Frontal cortex (tissue), 4 donors: ENCODE results near the gene ERG28. TPM values are rescaled to one million over a fixed set of nuclear protein-coding genes. Genes with fewer than 3 reads are reported as not detected.
"Not testable (repeated sequence)": the region's sequence is repeated elsewhere in the genome, so short reads cannot be mapped to it uniquely, and the experiment has no call there.

ENCODE experiments used
- DNase-seq, 2 donors: peaks; one replicate each; pipeline ENCODE4 v3.0.0; 2012; ENCODE audit warnings: low spot score in 2 of 2
- FAIRE-seq: peaks from 2 replicates; lab custom pipeline; 2012; peaks lifted over from hg19 to GRCh38; lab: Jason Lieb, UNC
- total RNA-seq: library from RNA; depleted of rRNA; stranded (reverse); fragments of >200 nt; gene quantifications from one replicate; pipeline ENCODE4 v1.2.3, GENCODE V29; 2014
- donor health status: control.
- donor health status: control.
- donor health status: control.

ERG28 gene
- total RNA-seq, 1 donor from 2014 or later, result 7.7 TPM

DNA sequence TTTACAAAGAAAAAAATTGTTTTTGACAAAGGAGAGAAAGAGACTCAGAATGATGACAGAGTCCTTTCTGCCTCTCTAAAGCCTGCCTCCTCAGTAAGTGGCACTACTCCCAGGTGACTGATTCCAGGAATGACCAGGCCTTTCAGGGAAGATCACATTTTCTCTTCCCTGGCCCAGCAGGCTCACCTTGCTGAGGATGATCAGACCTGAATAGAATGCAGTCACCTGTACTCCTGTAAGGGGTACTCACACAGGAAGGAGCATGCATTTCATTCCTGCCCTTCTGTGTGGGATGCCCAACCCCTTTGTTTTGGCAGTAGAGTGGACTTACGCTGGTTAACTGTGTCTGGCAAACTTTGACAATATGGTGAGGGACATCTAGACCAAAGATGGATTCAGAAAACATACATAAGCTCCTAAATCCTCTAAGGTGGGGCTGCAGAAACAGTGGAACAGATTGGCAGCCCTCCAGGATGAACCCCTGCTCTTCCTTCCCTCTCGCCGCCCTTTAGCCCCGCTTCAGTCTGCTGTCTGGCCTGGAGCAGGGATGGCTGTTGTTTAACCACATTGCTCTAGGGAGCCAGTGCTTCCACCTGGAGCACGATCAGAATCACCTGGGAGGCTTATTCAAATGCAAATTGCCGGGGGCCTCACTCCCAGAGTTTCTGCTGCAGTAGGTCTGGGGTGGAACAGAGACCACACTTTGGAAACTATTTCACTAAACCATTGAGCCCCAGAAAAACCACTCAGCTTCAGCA, 29.8 kb downstream of the ERG28 start:
- no peak for FAIRE-seq
- DNase-seq, result no peak

DNA sequence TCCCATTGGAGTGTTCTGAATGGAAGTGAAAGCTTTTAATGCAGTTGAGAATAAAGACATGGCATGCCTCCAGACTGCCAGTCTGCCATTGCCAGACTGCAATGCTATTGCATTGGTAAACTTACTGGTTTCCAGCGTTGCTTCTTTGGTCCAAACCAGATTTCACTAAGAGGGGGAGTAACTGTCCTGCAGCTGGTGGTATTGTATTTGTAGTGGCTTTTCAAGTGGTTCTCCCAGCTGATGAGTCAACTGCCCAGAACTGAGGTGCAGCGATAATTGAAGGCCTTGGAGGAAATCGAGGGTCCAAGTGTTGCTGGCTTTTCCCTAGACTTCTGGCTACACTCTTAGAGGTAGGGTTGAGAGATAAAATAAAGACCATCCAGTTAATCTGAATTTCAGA, 31.9 kb downstream of the ERG28 start:
- DNase-seq, result no peak
- FAIRE-seq, result no peak

DNA sequence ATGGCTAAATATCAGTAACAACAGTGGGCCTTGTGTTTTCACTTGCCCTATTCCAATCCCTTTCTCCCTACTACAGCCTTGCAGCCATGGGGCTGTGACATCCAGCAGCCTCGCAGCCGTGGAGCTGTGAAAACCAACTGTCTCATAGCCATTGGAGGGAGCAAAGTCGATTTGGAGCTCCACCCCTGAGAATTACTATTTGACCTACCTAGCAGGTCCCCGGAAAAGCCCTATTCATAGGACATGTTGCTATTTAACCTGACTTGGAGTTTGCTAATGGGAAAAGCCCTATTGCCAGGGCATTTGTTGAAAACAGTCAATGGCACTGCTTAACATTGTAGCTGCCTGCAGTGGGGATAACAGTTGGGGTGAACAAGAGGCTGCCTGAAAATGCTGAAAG, 33.3 kb downstream of the ERG28 start:
- FAIRE-seq (no peak), DNase-seq (no peak)

DNA sequence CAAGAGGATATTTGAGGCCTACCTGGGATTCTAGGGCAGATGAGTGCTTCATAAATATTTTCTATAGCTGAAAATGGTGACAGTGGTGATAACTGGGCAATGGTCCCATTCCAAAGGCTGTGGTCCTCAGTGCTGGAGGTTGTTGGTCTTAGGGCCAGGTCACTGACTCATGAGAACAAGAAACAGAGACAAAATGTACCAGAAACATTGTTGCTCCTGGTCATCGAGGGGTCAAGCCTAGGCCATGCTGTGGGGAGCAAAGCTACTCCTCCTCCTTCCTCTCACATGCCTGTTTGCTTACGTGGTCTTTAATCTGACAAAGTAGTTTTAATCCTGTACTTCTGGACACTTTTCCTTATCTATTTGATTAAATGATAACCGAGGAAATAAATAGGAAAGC, 33.8 kb downstream of the ERG28 start:
- DNase-seq, result no peak
- no peak for FAIRE-seq

DNA sequence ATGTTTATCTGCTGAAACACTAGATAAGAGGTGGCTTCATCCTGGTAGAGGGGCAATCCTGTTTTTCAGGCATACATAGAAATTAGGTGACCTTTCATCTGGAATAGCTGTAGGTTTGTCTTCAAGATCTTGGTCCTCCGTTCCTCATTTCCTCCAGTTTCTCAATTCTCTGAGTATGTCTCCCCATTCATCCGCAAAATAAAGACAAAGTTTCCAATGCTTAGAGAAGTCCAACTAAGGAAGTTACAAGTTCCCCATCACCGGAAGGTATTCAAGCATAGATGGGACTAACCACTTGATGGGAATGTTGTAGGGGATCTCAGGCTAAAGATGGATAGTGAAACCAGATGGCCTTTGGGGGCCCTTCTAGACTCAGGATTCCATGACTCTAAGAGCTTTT, 34.3 kb downstream of the ERG28 start:
- no peak for FAIRE-seq

DNA sequence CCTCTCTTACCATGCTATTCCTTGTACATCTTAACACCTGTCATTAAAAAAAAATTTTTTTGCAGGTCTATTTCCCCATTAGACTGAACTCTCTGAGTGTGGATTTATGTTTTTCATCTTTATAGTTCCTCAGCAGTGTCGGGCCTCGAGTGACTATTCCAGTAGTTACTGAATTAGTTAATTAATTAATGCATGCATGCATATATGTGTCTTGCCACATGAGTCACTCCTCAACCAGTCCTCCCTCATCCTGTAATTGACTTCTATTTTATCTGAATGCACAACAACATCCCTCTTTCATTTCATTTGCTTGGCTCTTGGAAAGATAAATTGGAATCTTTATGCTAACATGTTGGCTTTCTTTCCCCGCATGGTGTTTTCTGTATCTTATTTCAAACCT, 35.6 kb downstream of the ERG28 start:
- DNase-seq (no peak), FAIRE-seq (no peak)

More for the DNA sequence above, 34.3 kb downstream of the ERG28 start:
- no peak for DNase-seq

DNA sequence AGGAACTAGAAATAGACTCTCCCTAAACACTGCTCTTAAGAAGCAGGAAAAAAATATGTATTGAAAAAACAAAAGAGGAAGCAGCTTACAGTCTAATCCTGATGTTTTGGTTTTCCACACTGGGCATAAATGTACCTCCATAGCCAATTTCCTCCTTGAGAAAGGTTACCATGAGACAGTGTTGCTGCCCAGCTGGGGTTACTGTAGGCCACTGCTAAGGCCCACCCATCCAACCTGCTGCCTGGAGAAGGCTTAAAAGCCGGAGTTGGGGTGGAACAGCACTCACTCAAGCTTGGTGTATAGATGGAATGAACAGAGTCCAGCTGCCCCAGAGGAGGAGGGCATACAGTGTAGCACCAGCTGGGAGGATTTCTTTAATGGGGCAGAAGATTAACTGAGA, 41.1 kb downstream of the ERG28 start:
- FAIRE-seq, result no peak
- no peak for DNase-seq

DNA sequence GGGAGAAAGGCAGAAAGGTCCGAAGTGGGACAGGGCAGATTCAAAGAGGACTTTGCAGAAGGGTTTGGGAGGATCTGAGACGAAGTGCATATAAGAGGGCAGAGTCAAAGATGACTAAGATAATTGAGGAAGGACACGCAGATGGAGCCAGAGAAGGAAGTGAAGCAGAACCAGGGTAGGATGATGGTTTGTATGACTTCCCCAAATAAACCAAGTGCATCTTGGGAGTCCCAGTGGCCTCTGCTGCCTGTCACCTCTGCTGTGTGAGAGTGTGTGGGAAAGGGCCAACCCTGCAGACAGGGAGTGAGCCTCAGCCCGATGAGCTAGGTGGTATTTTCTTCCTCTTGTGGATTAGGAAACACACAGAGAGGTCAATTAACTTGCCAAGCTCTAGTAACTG, 45.5 kb downstream of the ERG28 start:
- DNase-seq (no peak), FAIRE-seq (no peak)

DNA sequence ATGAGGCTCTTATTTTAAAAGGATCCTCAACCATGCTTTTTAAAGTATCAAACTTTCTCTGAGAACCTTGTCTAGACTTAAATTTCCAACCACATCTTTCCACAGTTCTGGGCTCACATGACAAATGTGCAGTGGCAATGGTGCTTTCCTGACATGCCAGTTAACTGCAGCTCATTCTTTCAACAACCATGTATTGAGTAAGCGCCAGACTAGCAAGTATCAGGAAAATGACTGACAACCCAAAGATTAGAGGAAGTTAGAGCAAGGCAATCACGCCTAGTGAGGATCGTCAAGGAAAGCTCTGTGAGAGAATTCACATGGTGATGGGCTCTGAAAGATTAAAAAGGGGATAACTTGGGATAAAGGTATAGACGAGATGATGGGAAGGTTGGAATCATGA, 46.5 kb downstream of the ERG28 start:
- DNase-seq, result no peak
- FAIRE-seq, result no peak

DNA sequence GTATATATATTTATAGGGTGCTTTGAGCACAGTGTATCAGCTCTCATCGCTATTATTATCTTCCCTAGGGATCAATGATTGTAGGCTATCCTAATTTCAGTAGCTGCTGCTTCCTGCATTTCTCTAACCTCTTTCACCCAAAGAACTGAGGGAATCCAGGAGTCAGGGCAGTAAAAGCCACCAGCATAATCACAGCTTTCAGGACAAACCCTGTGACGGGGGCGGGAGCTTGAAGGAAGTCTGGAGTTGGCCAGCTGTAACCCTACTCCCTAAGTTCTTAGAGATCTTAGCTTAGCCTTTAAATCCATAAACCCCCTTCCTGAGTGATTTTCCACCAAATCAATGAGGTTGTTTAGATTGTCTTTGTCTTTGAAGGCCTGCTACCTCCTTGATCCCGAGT, 48.5 kb downstream of the ERG28 start:
- FAIRE-seq (no peak), DNase-seq (no peak)

DNA sequence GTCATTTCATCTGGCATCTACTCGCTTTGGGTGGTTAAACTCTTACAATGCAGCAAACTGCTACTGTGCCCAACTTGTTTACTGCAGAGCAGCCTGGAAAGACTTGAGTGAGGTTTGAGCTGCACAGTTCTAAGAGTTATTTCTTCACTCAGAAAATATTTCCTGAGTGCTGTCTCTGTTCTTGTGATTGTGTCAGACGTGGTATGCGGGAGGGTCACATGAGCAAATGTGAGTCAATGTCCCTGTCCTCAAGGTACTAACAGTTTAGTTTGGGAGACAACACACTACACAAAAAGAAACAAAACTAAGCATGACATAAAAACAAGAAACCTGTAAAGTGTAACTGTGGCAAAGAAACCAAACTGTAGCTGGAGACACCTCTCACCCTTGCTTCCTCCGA, 49.8 kb downstream of the ERG28 start:
- no peak for FAIRE-seq
- no peak for DNase-seq

DNA sequence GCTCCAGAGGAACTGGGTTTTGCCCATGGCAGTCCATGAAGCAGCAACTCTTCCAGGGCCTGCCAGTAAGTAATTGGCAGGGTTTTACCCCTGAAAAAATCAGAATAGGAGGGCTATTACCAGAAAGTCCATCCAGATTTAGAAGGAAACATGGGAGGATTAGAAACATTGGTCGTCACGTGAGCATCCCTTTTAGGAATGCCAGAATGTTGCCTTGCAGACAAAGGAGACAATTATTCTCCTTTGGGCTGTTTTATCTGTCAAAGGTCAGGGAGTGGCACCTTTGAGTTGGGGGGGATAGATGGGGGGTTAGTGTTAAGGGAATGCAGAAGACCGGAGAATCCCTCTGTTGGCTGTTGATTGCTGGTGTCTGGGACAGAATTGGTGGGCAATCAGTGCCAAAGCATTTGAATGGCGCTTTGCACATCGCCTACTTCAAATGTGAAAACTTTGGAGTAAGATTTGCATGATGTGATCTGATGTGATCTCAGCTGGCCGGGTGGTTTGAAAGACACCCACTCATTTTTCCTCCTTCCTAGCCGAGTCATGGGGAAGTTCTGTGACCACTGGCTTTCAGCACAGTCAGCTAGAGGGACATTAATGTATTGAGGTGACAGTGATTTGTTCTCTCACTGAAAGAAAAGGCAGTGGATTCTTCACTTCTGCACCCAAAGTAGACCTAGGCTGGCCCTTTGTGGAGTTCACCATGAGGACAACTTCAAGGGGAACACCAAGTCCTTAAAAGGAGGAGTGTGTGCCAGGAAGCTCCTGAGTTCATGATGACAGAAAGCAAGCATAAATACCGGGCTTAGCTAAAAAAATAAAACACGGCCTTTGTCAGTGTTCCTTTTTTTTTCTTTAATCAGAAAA, 50.8 kb downstream of the ERG28 start:
- FAIRE-seq (no peak), DNase-seq (no peak)

DNA sequence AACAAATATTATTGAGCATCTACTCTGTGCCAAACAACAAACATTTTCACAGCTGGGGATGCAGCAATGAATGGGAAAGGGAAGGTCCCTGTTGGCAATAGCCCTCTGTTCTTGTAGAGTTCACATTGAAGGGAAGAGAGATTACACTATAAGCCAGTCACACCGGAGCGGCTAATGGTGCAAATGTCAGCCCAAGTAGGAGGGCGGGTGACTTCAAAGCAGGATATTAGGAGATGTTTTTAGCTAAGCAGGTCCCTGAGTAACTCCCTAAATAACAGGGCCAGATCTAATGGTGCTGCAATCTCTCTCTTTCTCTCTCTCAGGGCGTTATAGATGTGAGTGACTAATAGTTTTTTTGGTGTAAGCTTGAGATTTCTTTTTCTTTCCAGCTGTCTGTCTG, 51.6 kb downstream of the ERG28 start:
- DNase-seq, result no peak
- no peak for FAIRE-seq

DNA sequence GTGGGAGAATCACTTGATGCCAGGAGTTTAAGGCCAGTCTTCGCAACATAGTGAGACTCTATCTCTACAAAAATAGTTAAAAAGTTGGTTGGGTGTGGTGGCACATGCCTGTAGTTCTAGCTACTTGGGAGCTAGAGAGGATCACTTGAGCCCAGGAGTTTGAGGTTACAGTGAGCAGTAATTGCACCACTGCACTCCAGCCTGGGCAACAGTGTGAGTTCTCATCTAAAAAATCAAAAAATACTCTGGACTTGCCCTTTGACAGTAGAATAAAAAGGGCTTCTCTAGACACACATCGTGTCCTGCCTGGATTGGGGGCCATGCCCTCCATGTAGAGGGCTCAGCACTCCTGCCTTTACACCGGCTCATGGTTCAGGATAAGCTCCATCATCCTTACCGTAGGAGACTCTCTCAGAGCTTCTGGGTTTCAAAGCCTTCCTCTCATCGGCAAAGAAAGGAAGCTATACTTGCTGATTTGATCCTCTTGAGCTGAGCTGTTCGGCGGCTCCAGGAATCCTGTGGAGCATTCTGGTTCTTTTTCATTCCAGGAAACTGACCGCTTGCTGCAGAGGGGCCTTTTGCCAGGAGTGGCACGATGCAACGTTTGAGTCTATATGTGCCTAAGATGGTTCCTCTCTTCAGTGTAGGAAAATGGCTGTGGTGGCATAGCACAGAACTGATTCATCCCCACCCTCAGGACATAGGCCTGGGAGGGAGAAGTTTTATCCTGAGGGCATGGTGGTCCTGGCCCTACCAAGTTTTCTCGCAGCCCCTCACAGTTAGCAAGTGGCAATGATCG, 52.6 kb downstream of the ERG28 start:
- DNase-seq (no peak), FAIRE-seq (no peak)

DNA sequence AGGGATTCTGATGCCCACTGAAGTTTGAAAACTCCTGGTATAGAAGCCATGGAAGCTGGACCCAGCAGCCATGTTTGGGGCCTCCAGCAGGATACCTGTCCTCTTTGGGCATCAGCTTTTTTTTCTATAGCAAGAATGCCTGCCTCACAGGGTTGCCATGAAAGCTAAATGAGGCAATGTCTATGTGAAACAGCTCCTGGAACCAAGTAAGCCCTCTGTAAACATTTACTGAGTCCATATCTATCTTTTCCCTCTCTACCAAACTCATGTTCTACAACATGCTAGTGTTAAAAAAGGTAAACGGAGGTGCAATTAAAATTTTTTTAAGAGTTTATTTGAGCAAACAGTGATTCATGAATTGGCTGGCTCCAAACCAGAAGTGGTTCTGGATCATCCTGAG, 53.6 kb downstream of the ERG28 start:
- DNase-seq (no peak), FAIRE-seq (no peak)

DNA sequence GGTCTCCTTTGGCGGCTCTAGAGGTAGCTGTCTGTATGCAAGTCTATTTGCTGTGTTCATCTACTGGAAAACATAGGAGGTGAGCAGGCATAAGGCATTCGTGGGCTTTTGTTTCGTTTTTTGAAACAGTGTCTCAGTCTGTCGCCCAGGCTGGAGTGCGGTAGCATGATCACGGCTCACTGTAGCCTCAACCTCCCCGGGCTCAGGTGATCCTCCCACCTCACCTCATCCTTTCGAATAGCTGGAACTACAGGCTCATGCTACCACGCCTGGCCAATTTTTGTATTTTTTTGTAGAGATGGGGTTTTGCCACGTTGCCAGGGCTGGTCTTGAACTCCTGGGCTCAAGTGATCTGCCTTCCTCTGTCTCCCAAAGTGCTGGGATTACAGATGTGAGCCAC, 54.8 kb downstream of the ERG28 start:
- DNase-seq (no peak), FAIRE-seq (no peak)

DNA sequence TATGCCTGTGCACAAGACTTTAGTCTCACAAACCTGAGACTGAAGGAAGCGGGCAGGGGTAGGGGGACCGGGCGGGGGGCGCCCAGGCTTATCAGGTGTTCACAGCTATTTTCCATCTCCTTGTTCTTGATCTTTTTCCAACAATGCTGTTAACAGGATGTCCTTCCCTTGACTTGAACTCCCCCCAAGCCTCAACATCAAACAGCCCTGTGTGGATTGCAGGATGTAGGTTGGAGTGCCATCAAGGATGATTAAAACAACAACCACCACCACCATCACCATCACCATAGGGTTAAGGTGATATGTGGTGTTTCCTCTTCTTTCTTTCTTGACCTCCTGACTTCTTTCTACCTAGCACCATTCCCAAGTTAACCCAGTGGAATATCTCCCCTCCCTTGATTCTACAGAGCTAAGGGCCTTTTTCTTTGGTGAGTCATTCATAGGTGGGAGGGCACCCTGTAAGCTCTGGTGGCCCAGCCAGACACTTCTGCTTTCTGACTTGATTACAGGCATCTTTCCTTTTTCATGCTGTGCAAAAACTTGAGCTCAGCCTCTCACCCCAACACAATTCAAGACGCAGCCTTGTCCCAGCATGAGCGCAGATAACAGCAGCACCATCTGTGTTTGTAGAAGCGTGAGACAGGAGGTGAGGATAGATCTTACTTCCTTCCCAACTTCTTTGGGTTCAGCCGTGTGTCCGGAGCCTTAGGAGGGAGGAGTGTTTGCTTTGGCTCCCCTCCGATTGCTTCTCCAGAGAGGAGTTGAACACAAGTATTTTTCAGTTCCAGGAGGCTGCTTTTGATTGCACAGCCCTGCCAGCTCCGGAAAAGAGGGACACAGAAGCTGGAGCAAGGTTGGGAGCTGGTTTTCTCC, 55.5 kb downstream of the ERG28 start:
- DNase-seq (no peak), FAIRE-seq (no peak)

DNA sequence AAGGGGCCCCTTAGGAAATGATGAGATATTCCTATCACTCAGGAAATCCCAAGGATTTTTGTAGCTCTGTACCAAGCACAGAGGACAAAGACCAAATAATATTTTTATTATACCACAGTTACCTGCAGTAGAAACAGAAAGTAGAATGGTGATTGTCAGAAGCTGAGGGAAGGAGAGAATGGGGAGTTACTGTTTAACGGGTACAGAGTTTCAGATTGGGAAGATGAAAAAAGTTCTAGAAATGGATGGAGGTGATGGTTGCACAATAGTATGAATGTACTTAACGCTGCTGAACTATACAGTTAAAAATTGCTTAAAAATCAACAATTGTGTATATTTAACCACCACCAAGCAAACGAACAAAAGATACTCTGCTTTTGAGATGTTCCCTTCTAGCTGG, 58.2 kb downstream of the ERG28 start:
- DNase-seq, result no peak
- no peak for FAIRE-seq

DNA sequence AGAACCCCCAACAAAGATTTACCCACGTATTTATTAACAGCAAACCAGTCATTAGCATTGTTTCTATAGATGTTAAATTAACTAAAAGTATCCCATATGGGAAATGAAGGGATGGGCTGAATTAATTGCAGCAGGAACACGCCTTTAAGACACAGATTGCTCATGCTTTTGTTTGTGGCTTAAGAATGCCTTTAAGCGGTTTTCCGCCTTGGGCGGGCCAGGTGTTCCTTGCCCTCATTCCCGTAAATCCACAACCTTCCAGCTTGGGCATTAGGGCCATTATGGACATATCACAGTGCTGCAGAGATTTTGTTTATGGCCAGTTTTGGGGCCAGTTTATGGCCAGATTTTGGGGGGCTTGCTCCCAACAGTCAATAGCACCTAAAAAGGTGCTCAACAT, 59.6 kb downstream of the ERG28 start:
- not testable (repeated sequence) for FAIRE-seq, DNase-seq

DNA sequence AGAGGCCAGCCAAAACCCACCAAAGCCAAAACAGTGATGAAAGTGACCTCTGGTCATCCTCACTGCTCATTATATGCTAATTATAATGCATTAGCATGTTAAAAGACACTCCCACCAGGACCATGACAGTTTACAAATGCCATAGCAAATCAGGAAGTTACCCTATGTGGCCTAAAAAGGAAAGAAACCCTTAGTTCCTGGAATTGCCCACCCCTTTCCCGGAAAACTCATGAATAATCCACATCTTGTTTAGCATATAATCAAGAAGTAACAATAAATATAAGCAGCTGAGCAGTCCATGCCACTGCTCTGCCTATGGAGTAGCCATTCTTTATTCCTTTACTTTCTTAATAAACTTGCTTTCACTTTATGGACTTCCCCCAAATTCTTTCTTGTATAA, 60.6 kb downstream of the ERG28 start:
- DNase-seq, FAIRE-seq: not testable (repeated sequence)
